D341Med (cell line): ENCODE results near the gene NDST1.

ENCODE experiments used
- DNase-seq: peaks from one replicate; pipeline ENCODE4 v3.0.0; 2012; ENCODE audit warnings: low spot score

Gene NDST1

GRCh38 chr5:150489360-150490295 lies 18.3 kb upstream of the NDST1 start:
- DNase-seq = no peak

DNA sequence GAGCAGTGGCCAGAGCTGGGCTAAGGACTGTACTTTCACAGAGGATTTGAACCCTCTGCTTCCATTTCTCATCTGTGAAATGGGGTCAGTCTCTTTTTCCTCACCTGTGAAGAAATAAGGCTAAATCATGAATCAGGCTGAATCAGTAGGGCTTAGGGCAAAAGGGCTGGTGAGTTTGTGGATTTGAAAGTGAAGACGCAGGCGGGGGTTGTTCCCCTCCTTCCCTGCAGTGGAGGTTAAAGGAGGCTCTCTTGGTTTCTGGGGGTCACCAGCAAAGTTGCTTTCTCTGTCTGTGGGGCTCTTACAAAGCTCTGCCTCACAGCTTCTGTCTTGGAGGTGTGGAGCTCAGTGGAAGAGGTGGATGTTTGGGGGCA lies 17.6 kb upstream of the NDST1 start:
- no peak for DNase-seq

- no peak for DNase-seq
Measured at GRCh38 chr5:150490754-150491153, 17.2 kb upstream of the NDST1 start.

DNA sequence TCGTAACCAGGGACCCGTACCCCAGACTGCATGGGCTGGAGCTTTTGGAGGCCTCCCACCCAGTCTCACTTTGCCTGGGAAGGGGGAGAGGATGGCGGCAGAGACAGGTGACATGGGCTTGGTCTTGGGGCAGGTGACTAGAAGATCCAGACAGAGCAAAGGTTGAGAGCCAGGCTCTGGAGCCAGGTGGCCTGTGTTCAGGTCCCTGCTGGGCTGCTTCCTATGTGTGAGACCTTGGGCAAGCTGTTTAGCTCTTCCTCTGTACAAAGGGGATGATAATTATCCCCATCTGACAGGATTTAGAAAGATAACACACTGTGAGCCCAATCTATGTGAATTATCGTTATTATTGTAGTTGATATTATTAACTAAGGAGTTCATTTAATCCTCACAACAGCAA lies 16.1 kb upstream of the NDST1 start:
- peak; percentile 46 for DNase-seq

GRCh38 chr5:150492621-150493020 lies 15.3 kb upstream of the NDST1 start:
- DNase-seq = no peak

- no peak for DNase-seq
Measured at GRCh38 chr5:150496098-150496497, 11.8 kb upstream of the NDST1 start.

GRCh38 chr5:150496534-150496933 lies 11.4 kb upstream of the NDST1 start:
- DNase-seq = no peak

DNA sequence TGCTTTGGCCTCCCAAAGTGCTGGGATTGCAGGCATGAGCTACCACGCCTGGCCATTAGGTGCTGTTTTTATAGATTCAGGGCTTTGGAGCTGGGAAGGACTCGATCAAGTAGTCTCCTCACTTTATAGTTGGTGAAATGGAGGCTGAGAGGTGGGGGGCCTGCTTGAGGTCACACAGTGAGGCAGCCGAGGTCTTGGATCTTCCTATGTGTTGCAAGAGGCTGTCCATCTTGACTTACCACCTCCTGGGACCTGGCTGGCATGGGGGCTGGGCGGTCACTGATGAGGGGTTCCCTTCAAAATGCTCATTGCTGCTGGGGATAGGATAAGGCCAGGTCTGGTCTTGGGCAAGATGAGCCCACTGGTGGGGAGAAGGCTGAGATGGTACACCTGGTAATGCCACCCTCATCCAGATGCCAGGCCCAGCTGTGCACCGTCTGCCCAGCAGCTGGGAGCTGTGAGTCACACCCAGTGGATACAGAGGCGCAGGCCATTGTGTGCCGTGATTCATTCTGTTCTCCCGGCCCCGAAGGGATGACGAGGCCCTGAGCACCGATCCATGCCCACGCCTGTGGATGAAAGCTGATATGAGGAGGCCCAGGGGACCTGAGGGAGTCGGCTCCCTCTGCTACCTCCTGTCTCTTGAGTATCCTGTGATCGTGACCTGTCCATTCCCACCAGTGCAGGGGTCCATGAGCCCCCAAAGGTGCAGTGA lies 10.5 kb upstream of the NDST1 start:
- no peak for DNase-seq

GRCh38 chr5:150497989-150498317 lies 10.0 kb upstream of the NDST1 start:
- no peak for DNase-seq

GRCh38 chr5:150498501-150498900 lies 9.4 kb upstream of the NDST1 start:
- no peak for DNase-seq

DNA sequence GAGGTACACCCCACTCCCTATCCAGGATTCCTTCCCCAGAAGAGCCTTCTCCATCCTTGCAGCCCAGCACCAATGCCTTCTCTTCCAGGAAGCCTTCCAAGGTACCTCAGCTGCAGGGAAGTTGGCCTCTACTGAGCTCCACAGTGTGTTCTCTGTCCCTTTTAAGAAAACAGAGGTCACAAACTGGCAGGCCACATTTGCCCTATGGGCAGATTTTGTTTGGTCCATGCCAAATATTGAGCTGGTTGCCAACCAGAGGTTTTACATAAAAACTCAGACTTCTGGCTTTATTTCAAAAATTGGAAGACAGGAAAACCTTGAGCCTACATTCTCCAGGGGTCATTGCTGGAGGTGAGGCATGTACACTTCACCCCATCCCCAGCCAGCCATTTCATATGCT lies 9.0 kb upstream of the NDST1 start:
- DNase-seq = no peak

GRCh38 chr5:150499437-150499956 lies 8.4 kb upstream of the NDST1 start:
- no peak for DNase-seq

GRCh38 chr5:150500328-150500841 lies 7.5 kb upstream of the NDST1 start:
- no peak for DNase-seq

GRCh38 chr5:150500905-150501304 lies 7.0 kb upstream of the NDST1 start:
- no peak for DNase-seq

DNA sequence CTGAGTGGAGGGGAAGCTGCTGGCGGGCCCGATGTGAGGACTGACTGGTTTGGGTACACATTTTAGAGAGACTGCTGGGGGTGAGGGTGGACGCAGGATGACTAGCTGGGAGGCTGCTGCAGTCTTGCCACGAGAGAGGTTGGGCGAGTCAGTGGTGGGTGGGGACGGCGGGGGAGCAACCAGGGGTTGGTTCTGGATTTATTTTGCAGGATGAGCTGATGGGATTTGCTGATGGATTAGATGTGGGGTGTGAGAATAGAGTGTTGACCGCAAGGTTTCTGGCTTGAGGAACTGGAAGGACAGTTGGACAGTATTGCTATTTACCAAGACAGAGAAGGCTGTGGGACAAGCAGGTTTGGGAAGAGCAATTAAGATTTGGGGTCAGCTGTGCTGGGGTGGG lies 5.8 kb upstream of the NDST1 start:
- DNase-seq = no peak

DNA sequence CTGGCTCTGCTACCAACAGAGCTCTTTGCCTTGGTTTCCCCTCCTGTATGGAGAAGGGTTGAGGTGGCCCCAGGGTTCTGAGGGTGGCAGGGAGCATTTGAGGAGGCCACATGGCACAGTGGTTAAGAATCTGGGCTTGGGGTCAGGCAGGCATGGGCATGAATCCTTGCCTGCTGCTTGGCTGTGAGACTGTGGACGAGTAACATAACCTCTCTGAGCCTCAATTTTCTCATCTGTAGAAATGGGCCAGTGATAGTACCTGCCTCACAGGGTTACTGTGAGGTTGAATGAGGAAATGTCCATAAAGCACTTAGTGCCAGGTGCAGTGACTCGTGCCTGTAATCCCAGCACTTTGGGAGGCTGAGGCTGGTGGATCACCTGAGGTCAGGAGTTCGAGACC lies 5.1 kb upstream of the NDST1 start:
- DNase-seq = no peak

GRCh38 chr5:150503386-150503785 lies 4.5 kb upstream of the NDST1 start:
- no peak for DNase-seq

GRCh38 chr5:150503977-150504620 lies 3.8 kb upstream of the NDST1 start:
- peak; percentile 62 for DNase-seq

DNA sequence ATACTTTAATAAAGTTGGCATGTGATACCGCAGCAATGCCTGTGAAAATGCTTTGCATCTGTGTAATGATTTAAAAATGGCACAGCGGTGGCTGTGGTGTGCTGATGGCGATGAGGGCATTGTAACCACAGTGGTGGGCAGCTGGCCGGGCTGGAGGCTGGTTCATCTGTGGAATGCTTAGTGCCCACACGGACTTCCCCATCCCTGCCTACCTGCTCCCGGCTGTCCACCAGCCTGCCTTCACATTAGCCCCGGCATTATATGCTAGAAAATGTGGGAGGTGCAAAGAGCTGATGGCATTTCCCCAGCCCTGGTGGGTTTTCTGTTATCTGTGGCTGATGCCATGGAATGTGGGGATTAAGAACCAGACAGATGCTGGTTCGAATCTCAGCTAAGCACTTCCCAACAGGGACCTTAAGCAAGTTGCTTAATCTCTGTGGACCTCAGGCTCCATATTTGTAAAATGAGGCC lies 2.9 kb upstream of the NDST1 start:
- no peak for DNase-seq

GRCh38 chr5:150505816-150506215 lies 2.1 kb upstream of the NDST1 start:
- no peak for DNase-seq

- DNase-seq = no peak
Measured at GRCh38 chr5:150506571-150507473, 1.1 kb upstream of the NDST1 start.
